OCI-M2 (cell line): ENCODE data around the gene GRID1.
"Not testable (repeated sequence)": the region's sequence is repeated elsewhere in the genome, so short reads cannot be mapped to it uniquely, and the experiment has no call there.

ENCODE experiments used
- DNase-seq: peaks from one replicate; lab custom pipeline; 2025; ENCODE audit not compliant: unreplicated experiment; lab: John Stamatoyannopoulos, UW

The GRID1 gene

DNA sequence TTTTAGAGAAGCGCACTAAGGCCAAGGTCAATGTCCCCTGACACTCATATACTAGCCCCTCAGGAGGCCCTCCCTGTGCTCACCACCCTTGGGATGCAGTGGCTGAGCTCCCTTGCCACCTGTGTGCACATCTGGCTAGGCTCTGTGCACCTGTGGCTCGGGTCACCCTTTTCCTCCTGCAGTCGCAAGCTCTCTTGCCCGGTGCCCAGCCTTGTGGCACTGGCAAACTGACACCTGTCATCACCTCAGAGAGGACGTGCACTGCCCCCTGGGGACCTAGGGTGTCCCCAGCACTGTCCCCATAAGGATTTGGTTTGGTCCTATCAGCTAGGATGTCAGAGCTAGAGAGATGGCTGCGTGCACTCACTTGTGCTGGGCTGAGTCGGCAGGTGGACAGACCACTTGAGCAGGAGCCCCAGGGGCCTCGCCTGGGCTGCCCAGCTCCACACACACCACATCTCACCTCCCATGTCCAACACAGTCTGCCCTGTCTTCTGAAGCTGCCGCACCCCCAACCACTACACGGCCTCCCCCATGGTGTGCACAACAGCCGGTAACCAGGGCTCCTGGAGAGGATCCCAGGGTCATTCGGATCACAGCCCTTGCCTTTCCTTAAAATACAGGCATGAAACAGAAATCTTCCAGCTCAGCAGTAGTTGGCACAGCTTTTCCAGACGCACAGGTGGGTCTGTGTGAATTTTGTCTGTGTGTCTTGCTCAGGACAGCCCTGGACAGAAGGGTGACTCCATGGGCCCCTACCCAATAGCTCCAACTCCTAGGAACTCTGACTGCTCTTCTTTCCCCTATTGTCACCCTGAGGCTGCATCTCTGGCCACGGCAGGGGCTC, 111.0 kb downstream of the GRID1 start:
- no peak for DNase-seq

DNA sequence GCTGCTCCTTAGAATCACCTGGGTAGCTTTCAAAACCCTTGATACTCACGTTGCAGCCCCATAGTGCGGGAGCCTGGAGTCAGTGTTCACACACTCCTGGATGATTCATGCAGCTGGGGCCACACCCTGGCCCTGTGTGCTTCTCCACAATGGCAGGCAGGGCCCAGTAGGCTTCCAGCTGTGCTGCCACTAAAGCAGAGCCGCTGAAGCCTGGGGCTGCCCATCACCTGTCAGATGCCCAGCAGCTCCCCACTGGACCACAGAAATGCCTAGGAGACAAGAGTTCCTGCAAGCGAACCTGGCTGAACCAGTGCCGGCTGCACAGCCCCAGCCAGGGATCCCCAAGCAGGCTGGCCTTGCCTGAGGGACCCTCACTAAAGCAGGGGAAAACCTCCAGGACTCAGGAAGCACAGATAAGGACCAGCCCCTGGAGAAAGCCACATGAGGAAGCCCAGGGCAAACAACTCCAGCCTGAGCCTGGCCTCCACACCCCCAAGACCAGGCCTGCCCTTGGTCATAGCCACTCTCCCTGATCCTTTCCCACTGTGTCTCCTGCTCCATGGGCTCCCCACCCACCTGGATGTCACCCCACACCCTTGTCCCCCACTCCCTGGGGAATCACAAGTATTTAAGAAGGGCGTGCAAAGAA, 111.9 kb downstream of the GRID1 start:
- no peak for DNase-seq

DNA sequence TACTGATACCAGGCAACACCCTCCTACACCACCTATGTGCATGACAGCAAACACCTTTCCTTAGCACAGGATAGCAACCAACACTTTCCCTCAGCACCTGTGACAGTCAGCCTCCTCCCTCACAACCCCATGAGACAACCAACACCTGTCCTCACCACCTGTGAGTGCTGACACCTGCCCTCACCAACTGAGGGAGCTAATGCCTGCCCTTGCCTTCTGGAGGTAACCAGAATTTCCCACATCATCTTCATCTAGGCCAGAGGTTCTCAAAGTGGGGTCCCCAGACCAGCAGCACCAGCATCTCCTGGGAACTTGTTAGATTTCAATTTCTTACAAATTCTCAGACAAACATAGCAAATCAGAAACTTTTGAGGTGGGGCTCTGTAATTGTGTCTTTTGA, 112.5 kb downstream of the GRID1 start:
- no peak for DNase-seq

- no peak for DNase-seq
These were observed 113.2 kb downstream of the GRID1 start for GRCh38 chr10:86253091-86254072.

DNA sequence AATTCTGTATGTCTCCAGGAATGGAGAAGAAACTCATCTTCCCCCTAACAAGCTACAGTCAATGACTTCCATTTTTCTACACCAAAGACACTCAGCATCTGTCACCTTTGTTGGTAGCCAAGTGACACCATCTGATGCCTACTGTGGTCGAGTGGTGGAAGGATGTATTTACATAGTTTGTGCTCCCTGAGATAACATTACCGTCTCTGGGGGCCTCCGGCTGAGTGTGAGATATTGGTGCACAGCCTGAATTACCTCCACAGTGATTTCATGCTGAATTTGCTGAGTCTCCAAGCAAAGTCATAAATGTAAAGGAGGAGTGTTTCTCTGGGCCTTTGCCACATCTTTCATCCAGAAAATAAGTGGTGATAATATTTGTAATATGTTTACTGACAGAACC, 114.0 kb downstream of the GRID1 start:
- DNase-seq: no peak

DNA sequence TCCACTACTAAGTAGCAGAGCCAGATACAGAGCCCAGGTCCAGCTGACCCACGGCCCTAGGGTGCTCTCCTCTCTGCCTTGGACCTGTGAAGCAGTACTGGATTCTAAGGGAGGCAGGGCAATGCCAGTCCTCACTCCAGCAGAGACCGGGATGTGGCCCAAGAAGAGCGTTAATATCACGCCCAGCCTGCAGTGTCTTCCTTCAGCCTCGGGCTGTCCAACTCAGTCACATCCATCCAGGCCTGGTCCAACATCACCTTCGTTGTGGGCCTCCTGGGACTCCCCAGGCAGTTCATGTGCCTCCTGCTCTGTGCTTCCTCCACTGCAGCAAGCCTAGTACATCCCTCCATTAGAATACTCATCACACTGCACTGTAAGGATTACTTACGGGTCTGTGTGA, 114.5 kb downstream of the GRID1 start:
- no peak for DNase-seq

DNA sequence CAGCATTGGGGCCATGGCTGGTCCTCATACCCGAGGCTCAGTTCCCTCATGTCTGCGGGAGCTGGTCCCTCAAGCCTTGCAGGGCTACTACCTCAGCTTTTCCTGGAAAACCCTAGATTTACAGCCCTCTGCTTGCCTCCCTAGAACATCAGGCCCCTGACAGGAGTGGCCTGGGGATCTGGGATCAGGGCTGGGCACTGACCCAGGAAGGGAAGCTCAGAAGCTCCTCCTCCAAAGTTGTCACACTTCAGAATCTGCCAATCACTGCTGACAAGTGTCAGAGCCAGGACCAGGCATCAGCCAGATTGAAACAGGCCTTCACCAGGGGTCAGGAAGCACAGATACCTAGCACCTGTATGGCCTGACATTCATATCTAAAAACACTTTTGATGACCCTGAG, 115.2 kb downstream of the GRID1 start:
- DNase-seq: no peak

GRCh38 chr10:86250399-86250798, 116.2 kb downstream of the GRID1 start:
- no peak for DNase-seq

GRCh38 chr10:86249794-86250193, 116.8 kb downstream of the GRID1 start:
- DNase-seq: no peak

GRCh38 chr10:86248062-86248461, 118.5 kb downstream of the GRID1 start:
- DNase-seq: no peak

DNA sequence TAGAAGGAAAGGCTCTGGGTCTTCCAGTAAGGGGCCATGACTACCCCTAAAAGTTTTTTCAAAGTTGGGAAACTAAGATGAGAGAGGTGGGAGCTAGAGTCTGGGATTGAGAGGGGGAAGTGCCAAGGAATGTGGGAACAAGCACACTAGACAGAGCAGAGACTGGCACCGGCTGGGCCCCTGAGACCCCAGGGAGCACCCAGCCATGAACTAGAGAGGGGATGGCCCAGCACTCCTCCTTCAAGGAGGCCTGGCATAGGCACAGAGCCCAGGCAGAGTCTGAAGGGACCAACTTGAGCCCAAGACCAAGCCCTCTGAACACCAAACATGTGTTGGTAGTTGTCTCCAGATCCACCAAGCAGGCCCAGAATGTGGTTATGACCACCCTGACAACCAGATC, 119.0 kb downstream of the GRID1 start:
- no peak for DNase-seq

GRCh38 chr10:86247073-86247472, 119.5 kb downstream of the GRID1 start:
- DNase-seq: no peak

DNA sequence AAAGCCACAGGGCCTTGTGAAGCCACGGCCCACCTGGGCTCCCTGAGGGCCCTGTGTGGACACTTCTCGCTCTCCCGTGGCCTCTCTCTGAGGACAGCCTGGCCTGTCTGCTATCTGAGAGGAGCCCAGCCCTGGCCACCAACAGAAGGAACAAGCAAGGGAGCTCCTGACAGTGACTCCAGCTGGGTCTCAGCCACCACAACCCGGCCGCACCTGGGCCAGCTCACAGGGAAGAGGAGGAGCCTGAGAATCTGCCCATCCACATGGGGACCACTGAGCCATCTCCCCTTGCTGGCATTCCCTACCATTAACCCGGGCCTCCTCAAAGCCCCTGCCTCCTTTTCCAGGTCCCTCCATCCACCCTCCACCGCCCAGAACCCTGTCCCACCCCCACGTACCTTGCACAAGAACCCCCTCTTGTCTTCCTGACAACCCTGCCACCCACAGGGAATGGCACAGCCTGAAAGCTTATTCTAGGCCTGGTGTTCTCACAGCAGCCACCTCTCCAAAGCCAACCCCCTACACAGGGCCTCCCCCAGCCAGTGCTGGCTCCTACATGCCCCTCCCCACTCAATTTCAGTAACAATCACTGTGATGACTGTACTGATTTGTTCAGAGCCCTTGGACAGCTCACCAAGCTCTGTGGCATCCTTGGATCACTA, 120.2 kb downstream of the GRID1 start:
- DNase-seq: no peak

- DNase-seq: no peak
These were observed 121.6 kb downstream of the GRID1 start for GRCh38 chr10:86245015-86245394.

- DNase-seq: no peak
These were observed 122.1 kb downstream of the GRID1 start for GRCh38 chr10:86244297-86245014.

DNA sequence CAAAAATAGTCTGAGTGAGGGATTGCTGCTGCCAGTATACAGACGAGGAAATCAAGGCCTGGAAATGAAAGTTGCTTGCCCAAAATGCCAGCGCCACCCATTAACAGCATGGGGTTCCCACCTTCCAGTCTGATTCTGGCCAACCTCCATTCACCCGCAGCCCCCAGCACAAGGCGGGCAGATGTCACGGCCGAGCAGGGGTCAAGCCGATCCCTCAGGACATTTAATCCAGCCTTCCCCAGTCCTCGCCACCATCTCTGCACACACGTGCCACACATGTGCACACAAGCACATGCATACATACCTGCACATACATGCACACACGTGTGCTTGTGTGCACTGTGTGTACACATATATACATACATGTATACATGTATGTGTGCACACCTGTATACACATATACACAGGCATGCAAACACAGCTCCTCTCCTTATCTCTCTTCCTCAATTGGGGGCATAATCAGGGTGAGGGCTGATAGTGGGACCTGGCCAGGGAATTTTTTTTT, 122.9 kb downstream of the GRID1 start:
- DNase-seq: no peak

GRCh38 chr10:86242761-86243160, 123.8 kb downstream of the GRID1 start:
- DNase-seq: no peak

DNA sequence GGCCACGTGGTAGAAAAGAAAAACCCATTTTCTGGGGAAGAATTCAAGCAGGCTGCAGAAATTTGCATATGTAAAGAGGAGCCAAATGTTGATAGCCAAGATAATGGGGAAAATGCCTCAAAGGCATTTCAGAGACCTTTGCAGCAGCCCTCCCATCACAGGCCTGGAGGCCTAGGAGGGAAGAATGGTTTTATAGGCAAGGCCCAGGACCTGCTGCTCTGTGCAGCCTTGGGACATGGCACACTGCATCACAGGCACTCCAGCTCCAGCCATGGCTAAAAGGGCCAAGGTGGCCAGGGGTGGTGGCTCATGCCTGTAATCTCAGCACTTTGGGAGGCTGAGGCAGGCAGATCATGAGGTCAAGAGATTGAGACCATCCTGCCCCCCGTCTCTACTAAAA, 128.5 kb downstream of the GRID1 start:
- DNase-seq: not testable (repeated sequence)

- no peak for DNase-seq
These were observed 131.9 kb downstream of the GRID1 start for GRCh38 chr10:86234541-86235270.
